Thyroid gland (tissue), 4 donors: ENCODE results near the gene NAE1. TPM values are rescaled to one million over a fixed set of nuclear protein-coding genes. Genes with fewer than 3 reads are reported as not detected.
"Not testable (repeated sequence)": the region's sequence is repeated elsewhere in the genome, so short reads cannot be mapped to it uniquely, and the experiment has no call there.

ENCODE experiments used
- DNase-seq, 2 donors: peaks; one replicate each; pipeline ENCODE4 v3.0.0-alpha.2; 2019
- H3K27ac ChIP-seq, 3 donors: fragments of 200-600 bp; sonication (generic); 1 replicate in 2 of 3; 2 replicates in 1 of 3; pipeline ENCODE4 v1.5.1; 2016 to 2019; ENCODE audit warnings: mild to moderate bottlenecking in 1 of 3, moderate library complexity in 1 of 3
- H3K27me3 ChIP-seq: fragments of 200-600 bp; sonication (generic); one replicate; pipeline ENCODE4 v1.5.1; 2019
- H3K36me3 ChIP-seq, 2 donors: fragments of 200-600 bp; sonication (generic); one replicate each; pipeline ENCODE4 v1.5.1; 2016 to 2019
- H3K4me1 ChIP-seq, 2 donors: fragments of 200-600 bp; sonication (generic); one replicate each; pipeline ENCODE4 v1.5.1; 2017 to 2019
- H3K4me3 ChIP-seq, 3 donors: fragments of 200-600 bp; sonication (generic); replicated peaks in 1 of 3; 1 replicate in 2 of 3; 2 replicates in 1 of 3; pipeline ENCODE4 v1.5.1; 2016; ENCODE audit warnings: mild to moderate bottlenecking in 1 of 3
- H3K9me3 ChIP-seq: fragments of 200-600 bp; sonication (generic); one replicate; pipeline ENCODE4 v1.5.1; 2017
- CTCF ChIP-seq, 6 experiments: fragments of 200-600 bp in 3 of 6; fragments of 450-650 bp in 3 of 6; sonication (generic) in 3 of 6; IDR thresholded peaks; one replicate each; pipeline ENCODE4 v1.5.1; 2016 to 2019; ENCODE audit warnings: antibody characterized with exemption in 6 of 6, mild to moderate bottlenecking in 2 of 6, inconsistent platforms in 1 of 6, moderate library complexity in 1 of 6
- POLR2A ChIP-seq, 2 donors: fragments of 450-650 bp; IDR thresholded peaks; one replicate each; pipeline ENCODE4 v1.6.1; 2017; ENCODE audit warnings: antibody characterized with exemption in 2 of 2, mild to moderate bottlenecking in 2 of 2, moderate library complexity in 1 of 2
- WGBS, 2 donors: methylation state at CpG; one replicate each; pipeline ENCODE4 v1.1.5; 2017; 5-methylcytosine and 5-hydroxymethylcytosine counted together
- intact Hi-C: fragments of 100-400 bp; cut with DNase I; formaldehyde crosslinking; loops from one replicate; pipeline ENCODE4 v1.15.1; 2023
- total RNA-seq, 4 donors: library from RNA; depleted of rRNA; stranded (reverse); fragments of >200 nt; gene quantifications; one replicate each; pipeline ENCODE4 v1.2.3, GENCODE V29; 2016

NAE1 gene
- total RNA-seq, 4 donors from 2014 or later, result 51.0 to 75.0 (median 61.2) TPM

- Histone ChIP-seq H3K27me3 (no peaks in the 10 kb centered on the region), H3K27ac (no peak overlapping the region), H3K4me3 (no peak overlapping the region), H3K9me3 (no peaks in the 10 kb centered on the region), H3K36me3 (peaks cover 17 to 21% of the 10 kb centered on the region in 2 donors), H3K4me1 (no peaks in the 10 kb centered on the region)
- TF ChIP-seq POLR2A (IDR thresholded peaks at IDR 0.05) (no peak), CTCF (IDR thresholded peaks at IDR 0.05) (no peak)
- intact Hi-C loops, result no loop called here
- no peak for DNase-seq
- 98% methylated on average over 8 to 9 of the region's 19 CpGs for WGBS, 2 donors
Observed at GRCh38 chr16:66800856-66801255, 29.9 kb downstream of the NAE1 start.

GRCh38 chr16:66798161-66798560 lies 32.6 kb downstream of the NAE1 start:
- Histone ChIP-seq H3K36me3 (no peaks in the 10 kb centered on the region), H3K27me3 (no peaks in the 10 kb centered on the region), H3K27ac (no peak overlapping the region), H3K4me1 (no peaks in the 10 kb centered on the region), H3K9me3 (no peaks in the 10 kb centered on the region), H3K4me3 (no peak overlapping the region)
- intact Hi-C loops, result no loop called here
- 83 to 94% methylated on average over 2 of the region's 2 CpGs for WGBS, 2 donors
- TF ChIP-seq POLR2A (IDR thresholded peaks at IDR 0.05), result no peak
- TF ChIP-seq CTCF (IDR thresholded peaks at IDR 0.05), result no peak
- no peak for DNase-seq

DNA sequence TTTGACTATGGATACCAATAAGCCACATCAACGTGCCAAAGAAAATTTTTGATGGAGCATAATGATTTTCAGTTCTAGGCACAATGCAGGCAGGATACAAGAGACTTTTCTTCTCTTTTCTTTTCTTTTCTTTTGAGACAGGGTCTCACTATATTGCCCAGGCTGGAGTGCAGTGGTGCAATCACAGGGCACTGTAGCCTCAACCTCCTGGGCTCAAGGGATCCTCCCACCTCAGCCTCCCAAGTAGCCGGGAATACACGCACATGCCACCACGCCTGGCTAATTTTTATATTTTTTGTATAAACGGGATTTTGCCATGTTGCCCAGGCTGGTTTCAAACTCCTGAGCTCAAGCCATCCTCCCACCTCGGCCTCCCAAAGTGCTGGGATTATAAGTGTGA lies 36.8 kb downstream of the NAE1 start:
- H3K4me1 ChIP-seq, DNase-seq, H3K9me3 ChIP-seq, H3K4me3 ChIP-seq, H3K27me3 ChIP-seq, H3K36me3 ChIP-seq, H3K27ac ChIP-seq, intact Hi-C loops: not testable (repeated sequence)
- 90 to 94% methylated on average over 6 of the region's 6 CpGs for WGBS, 2 donors

DNA sequence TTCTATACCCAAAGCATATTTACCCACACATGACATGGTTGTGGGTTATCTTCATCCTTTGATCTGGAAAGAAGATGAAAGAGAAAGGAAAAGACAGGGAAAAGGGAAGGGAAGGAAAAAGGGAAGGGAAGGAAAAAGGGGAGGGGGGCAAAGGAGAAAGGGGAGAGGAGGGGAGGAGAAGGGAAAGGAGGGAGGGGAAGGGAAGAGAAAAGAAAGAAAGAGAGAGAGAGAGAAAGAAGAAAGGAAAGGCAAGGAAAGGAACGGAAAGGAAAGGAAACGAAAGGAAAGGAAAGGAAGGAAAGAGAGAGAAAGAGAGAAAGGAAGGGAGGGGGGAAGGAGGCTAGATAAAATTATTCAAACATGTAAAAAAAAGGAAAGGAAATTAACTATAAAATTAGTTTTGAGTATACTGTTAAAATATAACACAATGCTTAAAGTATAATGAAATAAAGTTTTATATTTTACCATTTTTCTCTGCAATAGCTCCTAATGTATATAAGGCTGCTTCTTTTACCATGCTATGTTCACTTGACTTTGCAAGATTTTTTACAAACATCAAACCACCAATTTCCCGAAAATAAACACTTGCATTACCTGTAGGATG lies 40.5 kb downstream of the NAE1 start:
- Histone ChIP-seq H3K4me1 (no peaks in the 10 kb centered on the region), H3K27ac (no peak overlapping the region), H3K9me3 (no peaks in the 10 kb centered on the region), H3K4me3 (no peak overlapping the region), H3K27me3 (no peaks in the 10 kb centered on the region), H3K36me3 (no peaks in the 10 kb centered on the region)
- DNase-seq, result no peak
- TF ChIP-seq CTCF (IDR thresholded peaks at IDR 0.05) (no peak), POLR2A (IDR thresholded peaks at IDR 0.05) (no peak)
- WGBS, 2 donors, result 76 to 80% methylated on average over 3 of the region's 3 CpGs
- intact Hi-C loops, result no loop called here

DNA sequence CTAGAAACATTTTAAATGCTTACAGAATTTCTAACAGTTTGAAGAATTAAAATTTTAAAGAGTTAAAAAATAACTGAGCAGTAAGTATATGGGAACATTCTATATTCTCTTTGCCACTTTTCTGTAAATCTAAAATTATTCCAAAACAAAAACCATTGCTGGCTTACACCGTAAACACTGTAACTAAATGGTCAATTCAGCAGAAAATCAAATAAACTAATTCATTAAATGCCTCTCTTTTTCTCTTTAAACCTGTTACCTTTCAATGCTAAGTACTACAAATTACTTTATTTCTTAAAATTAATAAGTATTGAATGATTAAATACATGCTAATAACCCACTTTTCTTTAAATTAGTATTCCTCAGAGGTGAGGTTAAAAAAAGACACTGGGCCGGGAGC lies 43.3 kb downstream of the NAE1 start:
- no peaks in the 10 kb centered on the region for H3K36me3 ChIP-seq
- H3K4me3 ChIP-seq, result no peak overlapping the region
- no peak for TF ChIP-seq CTCF (IDR thresholded peaks at IDR 0.05)
- no peak for TF ChIP-seq POLR2A (IDR thresholded peaks at IDR 0.05)
- no peaks in the 10 kb centered on the region for H3K4me1 ChIP-seq
- H3K27ac ChIP-seq, result no peak overlapping the region
- DNase-seq, result no peak
- intact Hi-C loops, result no loop called here
- no peaks in the 10 kb centered on the region for H3K9me3 ChIP-seq
- 94 to 95% methylated on average over 2 of the region's 2 CpGs for whole genome bisulfite sequencing, 2 donors
- H3K27me3 ChIP-seq, result no peaks in the 10 kb centered on the region

DNA sequence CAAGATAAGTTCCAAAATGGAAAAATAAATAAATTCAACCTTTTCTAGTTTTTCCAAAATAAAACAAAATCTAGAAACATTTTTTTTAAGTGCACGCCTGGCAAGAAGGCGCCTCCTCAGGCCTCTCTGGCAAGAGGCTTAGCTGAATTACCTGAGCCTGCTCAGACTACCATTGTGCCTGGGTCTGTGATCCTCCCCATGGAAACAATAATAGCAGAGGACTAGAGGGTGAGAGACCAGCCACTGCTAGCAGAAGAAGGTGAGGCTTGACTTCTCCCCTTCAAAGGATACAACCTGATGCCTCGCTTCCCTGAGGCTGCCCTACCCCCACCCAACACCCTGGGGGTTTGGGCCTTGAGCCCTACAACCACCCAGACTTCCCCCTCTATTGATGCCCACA lies 44.2 kb downstream of the NAE1 start:
- DNase-seq, result no peak
- Histone ChIP-seq H3K9me3 (no peaks in the 10 kb centered on the region), H3K27me3 (no peaks in the 10 kb centered on the region), H3K36me3 (no peaks in the 10 kb centered on the region), H3K27ac (no peak overlapping the region), H3K4me3 (no peak overlapping the region), H3K4me1 (no peaks in the 10 kb centered on the region)
- 94 to 97% methylated on average over 3 of the region's 3 CpGs for WGBS, 2 donors
- intact Hi-C loops, result no loop called here
- TF ChIP-seq CTCF (IDR thresholded peaks at IDR 0.05), result no peak
